GM12874 (cell line): ENCODE data around the gene CCDC69.

ENCODE experiments used
- CTCF ChIP-seq: IDR thresholded peaks from 2 replicates; pipeline ENCODE4 v1.5.1; 2011; ENCODE audit warnings: low read depth, mild to moderate bottlenecking, control low read depth, low read length, moderate library complexity; ENCODE audit not compliant: insufficient read depth

Gene CCDC69

GRCh38 chr5:151223447-151224264, at the start of gene CCDC69:
TSS of gene CCDC69 (minus strand) at chr5:151224092. CDS start at chr5:151223970, 122 bp downstream.
- TF ChIP-seq CTCF, result no peak

- no peak for TF ChIP-seq CTCF
Measured at GRCh38 chr5:151271336-151271735, 47.4 kb upstream of the CCDC69 start.

- no peak for TF ChIP-seq CTCF
Measured at GRCh38 chr5:151270599-151270998, 46.7 kb upstream of the CCDC69 start.

GRCh38 chr5:151267491-151268260, 43.8 kb upstream of the CCDC69 start:
- no peak for TF ChIP-seq CTCF

- no peak for TF ChIP-seq CTCF
Measured at GRCh38 chr5:151264113-151264512, 40.2 kb upstream of the CCDC69 start.

GRCh38 chr5:151262532-151262931, 38.6 kb upstream of the CCDC69 start:
- no peak for TF ChIP-seq CTCF

- TF ChIP-seq CTCF, result no peak
Measured at GRCh38 chr5:151259931-151260330, 36.0 kb upstream of the CCDC69 start.
